Epithelial cell of esophagus (primary cell): ENCODE results near the gene VAT1.

Experiments used
- DNase-seq: peaks from one replicate; pipeline ENCODE4 v3.0.0; 2010; ENCODE audit warnings: low read depth
- H3K4me3 ChIP-seq: 2 replicates; pipeline ENCODE4 v1.5.1; 2011; ENCODE audit warnings: mild to moderate bottlenecking, low read length, control low read depth
- TF ChIP-seq, protein P1 (sequence below): IDR thresholded peaks from 2 replicates; pipeline ENCODE4 v1.5.1; 2011; ENCODE audit warnings: low read depth, mild to moderate bottlenecking, low read length, control low read depth, inconsistent platforms; ENCODE audit not compliant: insufficient read depth; ENCODE audit errors: missing control alignments

Gene VAT1

GRCh38 chr17:42989726-42990652 lies 32.2 kb downstream of the VAT1 start:
- TF ChIP-seq, protein P1, sequence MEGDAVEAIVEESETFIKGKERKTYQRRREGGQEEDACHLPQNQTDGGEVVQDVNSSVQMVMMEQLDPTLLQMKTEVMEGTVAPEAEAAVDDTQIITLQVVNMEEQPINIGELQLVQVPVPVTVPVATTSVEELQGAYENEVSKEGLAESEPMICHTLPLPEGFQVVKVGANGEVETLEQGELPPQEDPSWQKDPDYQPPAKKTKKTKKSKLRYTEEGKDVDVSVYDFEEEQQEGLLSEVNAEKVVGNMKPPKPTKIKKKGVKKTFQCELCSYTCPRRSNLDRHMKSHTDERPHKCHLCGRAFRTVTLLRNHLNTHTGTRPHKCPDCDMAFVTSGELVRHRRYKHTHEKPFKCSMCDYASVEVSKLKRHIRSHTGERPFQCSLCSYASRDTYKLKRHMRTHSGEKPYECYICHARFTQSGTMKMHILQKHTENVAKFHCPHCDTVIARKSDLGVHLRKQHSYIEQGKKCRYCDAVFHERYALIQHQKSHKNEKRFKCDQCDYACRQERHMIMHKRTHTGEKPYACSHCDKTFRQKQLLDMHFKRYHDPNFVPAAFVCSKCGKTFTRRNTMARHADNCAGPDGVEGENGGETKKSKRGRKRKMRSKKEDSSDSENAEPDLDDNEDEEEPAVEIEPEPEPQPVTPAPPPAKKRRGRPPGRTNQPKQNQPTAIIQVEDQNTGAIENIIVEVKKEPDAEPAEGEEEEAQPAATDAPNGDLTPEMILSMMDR, result no peak
- peak; percentile 77 for DNase-seq

DNA sequence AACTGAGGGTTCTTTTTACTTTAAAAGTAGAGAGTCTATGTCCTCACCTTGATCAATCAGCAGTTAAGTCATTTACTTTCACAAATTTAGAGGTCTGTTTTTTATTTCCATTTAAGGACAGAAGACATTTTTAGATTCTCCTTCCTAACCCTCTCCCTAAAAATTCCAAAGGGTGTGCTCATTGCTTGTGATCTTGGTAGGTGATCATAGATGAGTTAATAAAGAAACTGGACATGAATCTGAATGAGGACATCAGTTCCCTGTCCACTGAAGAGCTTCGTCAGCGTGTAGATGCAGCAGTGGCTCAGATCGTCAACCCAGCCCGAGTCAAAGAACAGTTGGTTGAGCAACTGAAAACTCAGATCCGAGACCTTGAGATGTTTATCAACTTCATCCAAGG lies 33.0 kb downstream of the VAT1 start:
- TF ChIP-seq, protein P1, result no peak
- DNase-seq, result no peak
- H3K4me3 ChIP-seq, result no peak overlapping the region

More at GRCh38 chr17:42989726-42990652, 32.2 kb downstream of the VAT1 start:
- no peak overlapping the region for H3K4me3 ChIP-seq

GRCh38 chr17:42985225-42985624 lies 37.0 kb downstream of the VAT1 start:
- H3K4me3 ChIP-seq, result no peak overlapping the region
- DNase-seq, result no peak
- TF ChIP-seq, protein P1, result no peak

- DNase-seq, result no peak
- TF ChIP-seq, protein P1, result no peak
- no peak overlapping the region for H3K4me3 ChIP-seq
These were observed 39.9 kb downstream of the VAT1 start for GRCh38 chr17:42982266-42982665.

DNA sequence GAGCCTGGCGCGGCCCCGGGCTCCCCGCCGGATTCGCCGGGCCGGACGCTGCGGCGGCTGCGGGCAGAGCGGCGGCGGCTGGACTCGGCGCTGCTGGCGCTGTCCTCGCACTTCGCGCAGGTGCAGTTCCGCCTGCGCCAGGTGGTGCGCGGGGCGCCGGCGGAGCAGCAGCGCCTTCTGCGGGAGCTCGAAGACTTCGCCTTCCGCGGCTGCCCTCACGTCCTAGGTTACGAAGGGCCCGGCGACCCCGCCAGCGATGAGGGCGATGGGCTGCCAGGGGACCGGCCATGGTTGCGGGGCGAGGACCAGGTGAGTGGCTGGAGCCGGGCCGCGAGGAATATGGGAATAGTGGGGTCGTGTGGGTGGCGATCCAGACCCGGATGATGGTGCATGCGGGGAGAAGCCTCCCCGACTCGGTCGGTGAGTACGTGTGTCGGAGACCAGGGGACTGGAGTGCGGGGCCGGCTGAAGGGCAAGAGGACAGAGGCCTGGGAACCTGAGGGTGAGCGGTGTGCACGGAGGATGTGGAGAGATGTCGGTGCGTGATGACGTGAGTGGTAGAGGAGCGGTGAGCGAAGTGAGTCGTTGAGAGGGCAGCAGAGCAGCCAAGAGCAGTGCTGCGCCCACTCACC lies 41.3 kb downstream of the VAT1 start:
- peak overlapping the region; percentile 84 for H3K4me3 ChIP-seq
- TF ChIP-seq, protein P1, result peak; percentile 12
- DNase-seq, result peak; percentile 72

DNA sequence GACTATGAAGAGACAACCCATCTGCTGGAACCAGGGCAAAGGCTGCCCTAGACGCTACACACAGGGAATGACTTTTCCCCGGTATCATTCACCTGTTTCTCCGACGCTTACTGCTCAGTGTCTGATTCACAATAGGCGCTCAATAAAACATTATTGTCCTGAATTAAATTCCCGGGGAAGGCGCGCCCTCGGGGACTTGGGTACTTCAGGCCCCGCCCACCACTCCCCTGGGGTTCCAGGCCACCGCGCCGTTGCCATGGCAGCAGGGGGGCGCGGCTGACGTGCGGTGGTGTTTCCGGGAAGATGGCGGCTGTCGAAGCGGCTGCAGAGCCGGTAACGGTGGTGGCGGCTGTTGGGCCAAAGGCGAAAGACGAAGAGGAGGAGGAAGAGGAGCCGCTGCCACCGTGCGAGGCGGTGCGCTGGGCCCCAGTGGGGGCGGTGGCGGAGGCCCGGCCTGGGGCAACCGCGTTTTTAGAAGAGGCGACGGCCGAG lies 41.9 kb downstream of the VAT1 start, which contains the start of gene RUNDC1:
TSS of gene RUNDC1 (plus strand) at position 292 of the 492 bp plus-strand sequence. CDS start at position 304, 12 bp downstream.
- H3K4me3 ChIP-seq, result peak within 1 kb of the TSS; percentile 84
- TF ChIP-seq, protein P1, result no peak
- peak; percentile 85 for DNase-seq
